IMR-90 (cell line): ENCODE results near the gene HSPG2. TPM values are rescaled to one million over a fixed set of nuclear protein-coding genes. Genes with fewer than 3 reads are reported as not detected.

Experiments used
- ATAC-seq: fragments of 200-7000 bp; cut with Tn5 transposase; 2 replicates; pipeline ENCODE4 v1.9.1; 2020; ENCODE audit warnings: low read depth, mild to moderate bottlenecking, moderate library complexity
- BruUV-seq: library from RNA; stranded (reverse); fragments of 400-500 nt; replicated peaks from 2 replicates; lab custom pipeline; 2021; lab: Mats Ljungman, UMichigan
- CTCF ChIA-PET: fragments of 300-600 bp; formaldehyde crosslinking; extraction: SDS; loops from one replicate; lab custom pipeline; 2021; ENCODE audit warnings: antibody characterized with exemption; lab: Yijun Ruan, JAX
- POLR2A ChIA-PET: fragments of 300-600 bp; sonication (Branson Sonifier 250); formaldehyde crosslinking; loops from one replicate; lab custom pipeline; 2022; ENCODE audit warnings: antibody characterized with exemption; ENCODE audit not compliant: unreplicated experiment; lab: Charles Lee
- DNase-seq: peaks from one replicate; pipeline ENCODE4 v3.0.0; 2013
- H2AFZ ChIP-seq: replicated peaks from 2 replicates; pipeline ENCODE3; 2013; ENCODE audit warnings: low read length, mild to moderate bottlenecking; ENCODE audit not compliant: poor library complexity
- H2AK5ac ChIP-seq: 2 replicates; pipeline ENCODE4 v1.6.1; 2013; ENCODE audit warnings: low read depth, low read length, inconsistent platforms
- H2AK9ac ChIP-seq: replicated peaks from 2 replicates; pipeline ENCODE3; 2013; ENCODE audit warnings: mild to moderate bottlenecking, low read depth, low read length, moderate library complexity; ENCODE audit not compliant: poor library complexity
- H2BK120ac ChIP-seq: 2 replicates; pipeline ENCODE4 v1.6.1; 2013; ENCODE audit warnings: low read depth, low read length, inconsistent platforms
- H2BK15ac ChIP-seq: 3 replicates; pipeline ENCODE4 v1.6.1; 2013; ENCODE audit warnings: low read depth, low read length, inconsistent platforms
- H2BK20ac ChIP-seq: 2 replicates; pipeline ENCODE4 v1.6.1; 2013; ENCODE audit warnings: low read depth, mild to moderate bottlenecking, inconsistent platforms, low read length, moderate library complexity
- H2BK5ac ChIP-seq: 2 replicates; pipeline ENCODE4 v1.6.1; 2013; ENCODE audit warnings: mild to moderate bottlenecking, low read depth, low read length, inconsistent platforms; ENCODE audit not compliant: poor library complexity, severe bottlenecking
- H3K14ac ChIP-seq: replicated peaks from 2 replicates; pipeline ENCODE4 v1.6.1; 2013; ENCODE audit warnings: low read depth, low read length, inconsistent platforms
- H3K18ac ChIP-seq: 2 replicates; pipeline ENCODE4 v1.6.1; 2013; ENCODE audit warnings: low read depth, low read length, control low read depth
- H3K23ac ChIP-seq: 2 replicates; pipeline ENCODE4 v1.6.1; 2013; ENCODE audit warnings: low read depth, low read length, inconsistent platforms
- H3K27ac ChIP-seq: 2 replicates; pipeline ENCODE4 v1.5.1; 2013; ENCODE audit warnings: mild to moderate bottlenecking, control low read depth, low read length; ENCODE audit not compliant: insufficient read depth
- H3K27me3 ChIP-seq: 2 replicates; pipeline ENCODE4 v1.6.1; 2013; ENCODE audit warnings: low read length; ENCODE audit not compliant: control insufficient read depth, insufficient read depth
- H3K36me3 ChIP-seq: 2 replicates; pipeline ENCODE4 v1.6.1; 2013; ENCODE audit warnings: low read length, mixed read lengths; ENCODE audit not compliant: control insufficient read depth, insufficient read depth
- H3K4ac ChIP-seq: 2 replicates; pipeline ENCODE4 v1.6.1; 2013; ENCODE audit warnings: low read depth, low read length, inconsistent platforms
- H3K4me1 ChIP-seq: 2 replicates; pipeline ENCODE4 v1.6.1; 2013; ENCODE audit warnings: low read length, mixed read lengths; ENCODE audit not compliant: control insufficient read depth, insufficient read depth
- H3K4me2 ChIP-seq: 2 replicates; pipeline ENCODE4 v1.6.1; 2013; ENCODE audit warnings: low read depth, mild to moderate bottlenecking, control low read depth, low read length, moderate library complexity
- H3K4me3 ChIP-seq: 2 replicates; pipeline ENCODE4 v1.5.1; 2013; ENCODE audit warnings: low read depth, mild to moderate bottlenecking, control low read depth, low read length, moderate library complexity; ENCODE audit not compliant: insufficient read depth
- H3K56ac ChIP-seq: 2 replicates; pipeline ENCODE4 v1.6.1; 2013; ENCODE audit warnings: low read length, inconsistent platforms; ENCODE audit not compliant: insufficient read depth; ENCODE audit errors: extremely low read depth
- H3K79me1 ChIP-seq, 2 experiments: 2 replicates each; pipeline ENCODE4 v1.6.1; 2013; ENCODE audit warnings: low read length in 2 of 2, inconsistent platforms in 1 of 2, low read depth in 1 of 2
- H3K9ac ChIP-seq: 2 replicates; pipeline ENCODE4 v1.6.1; 2013; ENCODE audit warnings: low read depth, low read length, control low read depth
- H3K9me1 ChIP-seq: 2 replicates; pipeline ENCODE4 v1.6.1; 2013; ENCODE audit warnings: low read length, inconsistent platforms; ENCODE audit not compliant: insufficient read depth
- H3K9me3 ChIP-seq: 2 replicates; pipeline ENCODE4 v1.6.1; 2013; ENCODE audit warnings: low read length; ENCODE audit not compliant: control insufficient read depth, insufficient read depth
- H4K20me1 ChIP-seq: 2 replicates; pipeline ENCODE4 v1.6.1; 2013; ENCODE audit warnings: low read length, inconsistent platforms; ENCODE audit not compliant: insufficient read depth
- H4K5ac ChIP-seq: 2 replicates; pipeline ENCODE4 v1.6.1; 2013; ENCODE audit warnings: mild to moderate bottlenecking, low read depth, low read length, control low read depth
- H4K8ac ChIP-seq, 2 experiments: 2 replicates each; pipeline ENCODE4 v1.6.1; 2013; ENCODE audit warnings: low read depth in 2 of 2, low read length in 2 of 2, control low read depth in 1 of 2, inconsistent platforms in 1 of 2
- H4K91ac ChIP-seq: 2 replicates; pipeline ENCODE4 v1.6.1; 2013; ENCODE audit warnings: low read depth, low read length, inconsistent platforms; ENCODE audit not compliant: insufficient read depth
- BHLHE40 ChIP-seq: fragments of 150-350 bp; IDR thresholded peaks from 2 replicates; pipeline ENCODE4 v1.6.1; 2016; ENCODE audit warnings: mild to moderate bottlenecking, low read depth, low read length
- ELK1 ChIP-seq: fragments of 150-350 bp; IDR thresholded peaks from 2 replicates; pipeline ENCODE4 v1.6.1; 2016; ENCODE audit warnings: low read depth, mild to moderate bottlenecking, low read length, moderate library complexity, borderline replicate concordance
- FOS ChIP-seq: fragments of 150-350 bp; IDR thresholded peaks from 2 replicates; pipeline ENCODE4 v1.6.1; 2016; ENCODE audit warnings: low read depth, low read length
- MAZ ChIP-seq: IDR thresholded peaks from 2 replicates; pipeline ENCODE4 v1.6.1; 2012; ENCODE audit warnings: low read depth, mild to moderate bottlenecking, low read length, improper control_type of control experiment, moderate library complexity, borderline replicate concordance
- MXI1 ChIP-seq: IDR thresholded peaks from 2 replicates; pipeline ENCODE4 v1.6.1; 2012; ENCODE audit warnings: low read depth, mild to moderate bottlenecking, low read length, moderate library complexity, borderline replicate concordance
- POLR2A ChIP-seq: IDR thresholded peaks from 2 replicates; pipeline ENCODE4 v1.6.1; 2012; ENCODE audit warnings: mild to moderate bottlenecking, low read depth, low read length
- RCOR1 ChIP-seq: IDR thresholded peaks from 2 replicates; pipeline ENCODE4 v1.6.1; 2012; ENCODE audit warnings: mild to moderate bottlenecking, low read length, improper control_type of control experiment; ENCODE audit not compliant: insufficient replicate concordance
- SMC3 ChIP-seq: fragments of 150-350 bp; IDR thresholded peaks from 2 replicates; pipeline ENCODE4 v1.6.1; 2016; ENCODE audit warnings: low read depth, mild to moderate bottlenecking, antibody characterized with exemption, low read length, moderate library complexity
- USF2 ChIP-seq: fragments of 150-350 bp; IDR thresholded peaks from 2 replicates; pipeline ENCODE4 v1.6.1; 2017; ENCODE audit warnings: mild to moderate bottlenecking, antibody characterized with exemption, low read length, low read depth
- WGBS, 2 experiments: methylation state at CpG; one replicate each; pipeline versions ENCODE4 v1.1.5 to v1.1.7; 2013; ENCODE audit warnings: missing lambda C conversion rate in 2 of 2; ENCODE audit not compliant: insufficient read length in 1 of 2; ENCODE audit errors: extremely low coverage in 2 of 2; 5-methylcytosine and 5-hydroxymethylcytosine counted together
- dilution Hi-C: fragments of 300-500 bp; cut with HindIII; formaldehyde crosslinking; loops from one replicate; pipeline ENCODE4 v1.14.3; 2018; ENCODE audit warnings: low sequenced_read_pairs; ENCODE audit not compliant: unreplicated experiment
- in situ Hi-C: fragments of 300-500 bp; cut with MboI; formaldehyde crosslinking; loops from 3 replicates; pipeline ENCODE4 v1.14.3; 2019; ENCODE audit warnings: low sequenced_read_pairs, inconsistent platforms, mixed read lengths
- intact Hi-C: fragments of 100-400 bp; cut with micrococcal nuclease; formaldehyde crosslinking; loops from 2 replicates; pipeline ENCODE4 v1.10.0; 2022
- polyA plus RNA-seq, 3 experiments: library from polyadenylated mRNA; depleted of rRNA; stranded (reverse); fragments of >200 nt; gene quantifications; 2 replicates each; pipeline ENCODE4 v1.2.3, GENCODE V29; 2012; ENCODE audit warnings: low replicate concordance in 1 of 3
- total RNA-seq: library from RNA; depleted of rRNA; stranded (reverse); fragments of >200 nt; gene quantifications from 2 replicates; pipeline ENCODE4 v1.2.3, GENCODE V29; 2012

Gene HSPG2
- total and polyA plus RNA-seq, 2 of the 4 experiments (the other 2 are of a cell fraction), result 15.8 to 94.0 TPM

- H3K4me3 ChIP-seq, result no peak overlapping the region
- no peak overlapping the region for H4K5ac ChIP-seq
- H2AK9ac ChIP-seq, result no peak overlapping the region
- H3K9me3 ChIP-seq, result no peaks in the 10 kb centered on the region
- no TSS peak for BruUV-seq
- H3K9ac ChIP-seq, result no peak overlapping the region
- no peak overlapping the region for H2AK5ac ChIP-seq
- no peak overlapping the region for H3K56ac ChIP-seq
- no peak overlapping the region for H4K91ac ChIP-seq
- no peak overlapping the region for H2BK20ac ChIP-seq
- POLR2A ChIA-PET, result no interaction called here
- H3K18ac ChIP-seq, result no peak overlapping the region
- dilution Hi-C loops, result no loop called here
- no peak overlapping the region for H3K14ac ChIP-seq
- no peak overlapping the region for H3K4me2 ChIP-seq
- peaks cover 76% of the 10 kb centered on the region for H3K36me3 ChIP-seq
- no peak overlapping the region for H2BK15ac ChIP-seq
- no peak overlapping the region for H2BK120ac ChIP-seq
- H3K79me1 ChIP-seq, result peaks cover 4 to 23% of the 10 kb centered on the region in 2 experiments; a peak in 3 of 4 replicates
- TF ChIP-seq MXI1, result no peak
- TF ChIP-seq USF2, result no peak
- TF ChIP-seq MAZ, result no peak
- no peak for TF ChIP-seq ELK1
- no peak for TF ChIP-seq BHLHE40
- no peak for TF ChIP-seq POLR2A
- no peak for TF ChIP-seq SMC3
- TF ChIP-seq FOS, result no peak
- TF ChIP-seq RCOR1, result no peak
- in situ Hi-C loops, result no loop called here
- H4K8ac ChIP-seq, result no peak overlapping the region
- no peak overlapping the region for H3K4ac ChIP-seq
- intact Hi-C loops, result no loop called here
- no peak for DNase-seq
- H4K20me1 ChIP-seq, result peaks cover 14% of the 10 kb centered on the region
- H3K4me1 ChIP-seq, result peaks cover 11% of the 10 kb centered on the region
- peaks cover 19% of the 10 kb centered on the region for H3K9me1 ChIP-seq
- no peak for ATAC-seq
- no peaks in the 10 kb centered on the region for H3K27me3 ChIP-seq
- CTCF ChIA-PET, result no interaction called here
- WGBS, 2 experiments, result 94% methylated on average over 7 of the region's 16 CpGs; no CpG with 5 or more reads in 1 of the 2 experiments
- H3K27ac ChIP-seq, result no peak overlapping the region
- no peak overlapping the region for H2BK5ac ChIP-seq
- H2AFZ ChIP-seq, result no peak overlapping the region
- no peak overlapping the region for H3K23ac ChIP-seq
Measured at GRCh38 chr1:21874328-21874727, 62.8 kb downstream of the HSPG2 start.
